HepG2 (cell line): ENCODE data around the gene SETD5. TPM values are rescaled to one million over a fixed set of nuclear protein-coding genes. Genes with fewer than 3 reads are reported as not detected.

ENCODE experiments used
- AGO1 ChIP-seq: fragments of 200-400 bp; formaldehyde crosslinking; IDR thresholded peaks from 2 replicates; pipeline ENCODE4 v1.6.1; 2017; ENCODE audit warnings: mild to moderate bottlenecking, low read depth, low read length, moderate library complexity; ENCODE audit not compliant: poor library complexity, severe bottlenecking
- AGO2 ChIP-seq: fragments of 200-400 bp; formaldehyde crosslinking; optimal IDR thresholded peaks from 2 replicates; pipeline ENCODE3; 2017; ENCODE audit warnings: mild to moderate bottlenecking, low read depth, low read length, moderate library complexity
- ERF ChIP-seq: IDR thresholded peaks from 2 replicates; pipeline ENCODE4 v1.6.1; 2018; ENCODE audit warnings: missing biosample characterization, missing genetic modification reagents
- FOSL2 ChIP-seq: sonication (generic); formaldehyde crosslinking; IDR thresholded peaks from 2 replicates; pipeline ENCODE4 v1.4.0; 2020; ENCODE audit warnings: missing genetic modification reagents
- HCFC1 ChIP-seq: fragments of 150-350 bp; IDR thresholded peaks from 2 replicates; pipeline ENCODE4 v1.6.1; 2014; ENCODE audit warnings: low read depth, low read length
- HNRNPH1 ChIP-seq: fragments of 200-400 bp; formaldehyde crosslinking; optimal IDR thresholded peaks from 2 replicates; pipeline ENCODE3; 2017; ENCODE audit warnings: mild to moderate bottlenecking, low read depth, low read length
- HOXA7 ChIP-seq: sonication (generic); formaldehyde crosslinking; IDR thresholded peaks from 2 replicates; pipeline ENCODE4 v1.8.1; 2022; ENCODE audit warnings: mild to moderate bottlenecking, missing genetic modification reagents, moderate library complexity
- IKZF1 ChIP-seq: fragments of 450-650 bp; IDR thresholded peaks from 2 replicates; pipeline ENCODE4 v1.7.1; 2016
- PHF8 ChIP-seq: sonication (generic); formaldehyde crosslinking; IDR thresholded peaks from 2 replicates; pipeline ENCODE4 v1.5.0; 2020; ENCODE audit warnings: missing genetic modification reagents
- PTBP1 ChIP-seq: fragments of 200-400 bp; formaldehyde crosslinking; IDR thresholded peaks from 2 replicates; pipeline ENCODE4 v1.6.1; 2018; ENCODE audit warnings: low read length, low read depth; ENCODE audit not compliant: poor library complexity, severe bottlenecking
- SP1 ChIP-seq, 2 experiments: fragments of 450-650 bp in 1 of 2; sonication (generic) in 1 of 2; formaldehyde crosslinking in 1 of 2; IDR thresholded peaks; 2 replicates each; pipeline versions ENCODE4 v1.4.0 to v1.6.1; 2016 to 2020; ENCODE audit warnings: missing genetic modification reagents in 1 of 2
- TAF1 ChIP-seq: sonication (generic); formaldehyde crosslinking; IDR thresholded peaks from 2 replicates; pipeline ENCODE4 v1.4.0; 2020; ENCODE audit warnings: missing genetic modification reagents
- TCF12 ChIP-seq, 2 experiments: fragments of 450-650 bp in 1 of 2; sonication (generic) in 1 of 2; formaldehyde crosslinking in 1 of 2; IDR thresholded peaks; 2 replicates each; pipeline versions ENCODE4 v1.6.1 to v1.8.0; 2017 to 2022; ENCODE audit warnings: antibody characterized with exemption in 1 of 2, mild to moderate bottlenecking in 1 of 2, missing genetic modification reagents in 1 of 2, moderate library complexity in 1 of 2
- ZFP62 ChIP-seq: sonication (generic); formaldehyde crosslinking; IDR thresholded peaks from 2 replicates; pipeline ENCODE4 v1.4.0; 2020; ENCODE audit warnings: missing genetic modification reagents
- ZNF12 ChIP-seq: sonication (generic); formaldehyde crosslinking; IDR thresholded peaks from 2 replicates; pipeline ENCODE4 v1.5.0; 2020; ENCODE audit warnings: missing genetic modification reagents
- ZNF121 ChIP-seq: sonication (generic); formaldehyde crosslinking; IDR thresholded peaks from 2 replicates; pipeline ENCODE4 v1.5.0; 2020; ENCODE audit warnings: mild to moderate bottlenecking, missing genetic modification reagents
- ZNF33B ChIP-seq: sonication (generic); formaldehyde crosslinking; IDR thresholded peaks from 2 replicates; pipeline ENCODE4 v1.5.1; 2020; ENCODE audit warnings: mild to moderate bottlenecking, missing genetic modification reagents
- ZNF414 ChIP-seq: sonication (generic); formaldehyde crosslinking; IDR thresholded peaks from 2 replicates; pipeline ENCODE4 v1.5.0; 2020; ENCODE audit warnings: missing genetic modification reagents
- ZNF431 ChIP-seq: sonication (generic); formaldehyde crosslinking; IDR thresholded peaks from 2 replicates; pipeline ENCODE4 v1.9.0; 2022; ENCODE audit warnings: missing genetic modification reagents, low read depth, mild to moderate bottlenecking, borderline replicate concordance
- ZNF558 ChIP-seq: sonication (generic); formaldehyde crosslinking; IDR thresholded peaks from 2 replicates; pipeline ENCODE4 v1.9.0; 2022; ENCODE audit warnings: mild to moderate bottlenecking, missing genetic modification reagents, borderline replicate concordance
- ZNF569 ChIP-seq: sonication (generic); formaldehyde crosslinking; IDR thresholded peaks from 2 replicates; pipeline ENCODE4 v1.5.0; 2020; ENCODE audit warnings: mild to moderate bottlenecking, missing genetic modification reagents, moderate library complexity, borderline replicate concordance
- ZNF607 ChIP-seq: sonication (generic); formaldehyde crosslinking; IDR thresholded peaks from 2 replicates; pipeline ENCODE4 v1.5.1; 2020; ENCODE audit warnings: missing genetic modification reagents, mild to moderate bottlenecking, borderline replicate concordance
- ZNF709 ChIP-seq: sonication (generic); formaldehyde crosslinking; IDR thresholded peaks from 2 replicates; pipeline ENCODE4 v1.5.0; 2020; ENCODE audit warnings: mild to moderate bottlenecking, missing genetic modification reagents
- ZNF749 ChIP-seq: sonication (generic); formaldehyde crosslinking; IDR thresholded peaks from 2 replicates; pipeline ENCODE4 v1.8.0; 2022; ENCODE audit warnings: mild to moderate bottlenecking, missing genetic modification reagents, moderate library complexity, borderline replicate concordance
- ZNF761 ChIP-seq: sonication (generic); formaldehyde crosslinking; conservative IDR thresholded peaks from 2 replicates; pipeline ENCODE4 v1.4.0; 2020; ENCODE audit warnings: mild to moderate bottlenecking, missing genetic modification reagents
- ZNF883 ChIP-seq: sonication (generic); formaldehyde crosslinking; IDR thresholded peaks from 2 replicates; pipeline ENCODE4 v1.5.1; 2020; ENCODE audit warnings: mild to moderate bottlenecking, missing genetic modification reagents; ENCODE audit errors: not compliant biosample characterization
- ZSCAN22 ChIP-seq: sonication (generic); formaldehyde crosslinking; IDR thresholded peaks from 2 replicates; pipeline ENCODE4 v1.4.0; 2020; ENCODE audit warnings: mild to moderate bottlenecking, missing genetic modification reagents
- polyA plus RNA-seq, 8 experiments: library from polyadenylated mRNA; depleted of rRNA in 3 of 8; stranded (reverse) in 7 of 8; unstranded in 1 of 8; fragments of >200 nt; fragmentation: Illumina TruSeq in 4 of 8; extraction: Trizol in 4 of 8; gene quantifications; 2 replicates each; pipeline versions ENCODE4 v1.2.1 to v1.2.3, GENCODE V29; 2011 to 2016; ENCODE audit warnings: low read depth in 4 of 8, missing spikeins in 1 of 8, mixed read lengths in 1 of 8; ENCODE audit not compliant: insufficient read depth in 1 of 8
- total RNA-seq, 5 experiments: library from RNA; depleted of rRNA; stranded (reverse); fragments of >200 nt; fragmentation: Illumina TruSeq; extraction: Trizol; gene quantifications; 2 replicates each; pipeline ENCODE4 v1.2.3, GENCODE V29; 2016; ENCODE audit warnings: low read depth in 1 of 5
- TF ChIP-seq, protein P1 (sequence below): sonication (generic); formaldehyde crosslinking; IDR thresholded peaks from 2 replicates; pipeline ENCODE4 v1.9.0; 2021; ENCODE audit warnings: missing genetic modification reagents, borderline replicate concordance

Gene SETD5
- total and polyA plus RNA-seq, 2 of the 13 experiments (the other 11 are each of a cell fraction or from before 2014, with no cell fraction given): 46.8 to 95.8 TPM

DNA sequence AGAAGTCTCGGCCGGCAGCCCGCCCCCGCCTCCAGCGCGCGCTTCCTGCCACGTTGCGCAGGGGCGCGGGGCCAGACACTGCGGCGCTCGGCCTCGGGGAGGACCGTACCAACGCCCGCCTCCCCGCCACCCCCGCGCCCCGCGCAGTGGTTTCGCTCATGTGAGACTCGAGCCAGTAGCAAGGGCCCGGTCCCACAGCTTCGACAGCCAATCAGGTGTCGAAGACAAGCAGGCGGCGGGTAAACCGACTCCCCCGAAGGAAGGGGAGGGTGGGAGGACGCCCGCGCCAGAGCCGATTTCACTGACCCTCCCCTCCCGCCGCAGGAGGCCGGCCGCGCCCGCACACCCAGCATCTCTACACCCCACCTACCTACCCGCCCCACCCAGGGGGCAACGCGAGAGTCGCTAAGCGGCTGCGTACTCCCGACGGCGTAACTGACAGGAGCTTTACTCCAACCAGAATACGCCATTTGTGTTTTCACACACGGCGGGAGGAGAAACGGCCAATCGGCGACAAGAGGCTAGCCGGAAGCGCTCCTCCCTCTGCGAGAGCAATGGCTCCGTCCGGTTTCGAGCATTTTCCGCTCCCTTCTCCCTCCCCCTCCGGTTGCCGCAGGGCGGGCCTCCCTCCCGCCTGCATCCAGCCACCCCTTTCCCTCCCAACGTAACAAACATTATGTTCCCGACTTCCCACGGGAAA, 633 bp upstream of the SETD5 start (continued):
- TF ChIP-seq ZNF607 (CRISPR knock-in tag) (peak; percentile 90), ZNF761 (CRISPR knock-in tag) (peak; percentile 76; the same call in 1 of the 2 replicates), ZNF558 (0 out of 2 replicates have a peak, but pooled peaks have one; percentile 69), ZNF431 (CRISPR knock-in tag) (0 out of 2 replicates have a peak, but pooled peaks have one; percentile 52), ZSCAN22 (CRISPR knock-in tag) (no peak), ERF (peak; percentile 79), ZNF414 (CRISPR knock-in tag) (0 out of 2 replicates have a peak, but pooled peaks have one; percentile 70), ZNF883 (CRISPR knock-in tag) (peak; percentile 76), ZNF33B (no peak; the same call in 1 of the 2 replicates), ZNF569 (CRISPR knock-in tag) (0 out of 2 replicates have a peak, but pooled peaks have one; percentile 44), ZNF121 (no peak), PHF8 (CRISPR knock-in tag) (peak; percentile 71), ZNF749 (CRISPR knock-in tag) (peak; percentile 67; the same call in 1 of the 2 replicates), TAF1 (CRISPR knock-in tag) (peak; percentile 84), IKZF1 (no peak), SP1 (IDR thresholded peaks at IDR 0.05) (no peak), SP1 (CRISPR knock-in tag; IDR thresholded peaks at IDR 0.05) (0 out of 2 replicates have a peak, but pooled peaks have one; percentile 22), ZNF709 (CRISPR knock-in tag) (no peak), ZFP62 (CRISPR knock-in tag) (no peak), FOSL2 (CRISPR knock-in tag) (peak; percentile 9; the same call in 1 of the 2 replicates), HNRNPH1 (peak; percentile 91), AGO1 (peak; percentile 82), HCFC1 (no peak; the same call in 1 of the 2 replicates), PTBP1 (no peak), TCF12 (IDR thresholded peaks at IDR 0.05) (no peak), TCF12 (CRISPR knock-in tag; IDR thresholded peaks at IDR 0.05) (0 out of 2 replicates have a peak, but pooled peaks have one; percentile 54), HOXA7 (0 out of 2 replicates have a peak, but pooled peaks have one; percentile 86), AGO2 (peak; percentile 97), ZNF12 (CRISPR knock-in tag) (no peak)
- TF ChIP-seq, protein P1, sequence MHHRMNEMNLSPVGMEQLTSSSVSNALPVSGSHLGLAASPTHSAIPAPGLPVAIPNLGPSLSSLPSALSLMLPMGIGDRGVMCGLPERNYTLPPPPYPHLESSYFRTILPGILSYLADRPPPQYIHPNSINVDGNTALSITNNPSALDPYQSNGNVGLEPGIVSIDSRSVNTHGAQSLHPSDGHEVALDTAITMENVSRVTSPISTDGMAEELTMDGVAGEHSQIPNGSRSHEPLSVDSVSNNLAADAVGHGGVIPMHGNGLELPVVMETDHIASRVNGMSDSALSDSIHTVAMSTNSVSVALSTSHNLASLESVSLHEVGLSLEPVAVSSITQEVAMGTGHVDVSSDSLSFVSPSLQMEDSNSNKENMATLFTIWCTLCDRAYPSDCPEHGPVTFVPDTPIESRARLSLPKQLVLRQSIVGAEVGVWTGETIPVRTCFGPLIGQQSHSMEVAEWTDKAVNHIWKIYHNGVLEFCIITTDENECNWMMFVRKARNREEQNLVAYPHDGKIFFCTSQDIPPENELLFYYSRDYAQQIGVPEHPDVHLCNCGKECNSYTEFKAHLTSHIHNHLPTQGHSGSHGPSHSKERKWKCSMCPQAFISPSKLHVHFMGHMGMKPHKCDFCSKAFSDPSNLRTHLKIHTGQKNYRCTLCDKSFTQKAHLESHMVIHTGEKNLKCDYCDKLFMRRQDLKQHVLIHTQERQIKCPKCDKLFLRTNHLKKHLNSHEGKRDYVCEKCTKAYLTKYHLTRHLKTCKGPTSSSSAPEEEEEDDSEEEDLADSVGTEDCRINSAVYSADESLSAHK (CRISPR knock-in tag): no peak
